Suppressor macrophage treated with lipopolysaccharide for 1 hour (primary cell): Measurements from ENCODE around the gene CIRBP.
"Not testable (repeated sequence)": the region's sequence is repeated elsewhere in the genome, so short reads cannot be mapped to it uniquely, and the experiment has no call there.

ENCODE experiments used
- DNase-seq, 3 donors: peaks; one replicate each; pipeline ENCODE4 v3.0.0-alpha.2; 2020 to 2022

CIRBP gene

DNA sequence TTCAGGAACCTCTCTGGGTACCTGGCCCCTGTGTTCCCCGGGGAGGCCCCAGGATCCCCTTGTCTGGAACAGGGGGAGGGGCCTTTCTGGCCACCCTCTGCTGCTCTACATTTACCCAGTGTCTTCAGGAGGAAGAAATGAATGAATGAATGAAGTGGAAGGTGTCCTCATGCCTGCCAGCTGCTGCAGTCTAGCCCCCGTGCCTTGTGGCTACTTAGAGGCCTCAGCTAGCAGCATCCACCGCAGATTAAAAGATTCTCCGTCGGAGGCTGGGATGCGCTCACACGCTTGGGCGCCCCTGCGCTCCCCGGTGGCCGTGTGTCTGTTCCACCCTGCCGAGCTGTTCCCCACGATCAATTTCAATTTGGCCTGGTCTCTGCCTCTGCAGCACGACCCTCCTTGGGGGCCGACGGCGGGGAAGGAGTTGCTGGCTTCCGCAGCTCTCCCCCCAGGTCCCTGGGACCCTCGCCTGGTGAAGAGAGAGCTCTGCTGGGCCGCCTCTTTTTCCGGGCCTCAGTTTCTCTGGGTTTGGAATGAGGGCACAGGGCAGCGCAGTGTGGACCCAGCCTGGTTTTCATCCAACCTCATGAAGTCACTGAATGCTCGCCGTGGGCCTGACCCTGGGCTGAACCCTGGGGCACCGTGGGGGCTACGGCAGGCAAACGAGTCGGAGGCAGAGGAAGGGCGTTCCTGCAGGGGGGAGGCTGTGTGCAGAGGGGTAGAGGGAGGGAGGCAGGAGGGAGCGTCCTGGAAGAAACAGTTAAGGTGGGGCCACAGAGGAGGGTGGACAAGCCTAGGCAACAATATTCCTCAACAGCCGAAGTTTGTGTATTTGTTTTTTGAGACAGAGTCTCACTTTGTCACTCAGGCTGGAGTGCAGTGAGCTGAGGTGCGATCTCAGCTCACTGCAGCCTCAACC is 44.8 kb downstream of the CIRBP start:
- DNase-seq = no peak

DNA sequence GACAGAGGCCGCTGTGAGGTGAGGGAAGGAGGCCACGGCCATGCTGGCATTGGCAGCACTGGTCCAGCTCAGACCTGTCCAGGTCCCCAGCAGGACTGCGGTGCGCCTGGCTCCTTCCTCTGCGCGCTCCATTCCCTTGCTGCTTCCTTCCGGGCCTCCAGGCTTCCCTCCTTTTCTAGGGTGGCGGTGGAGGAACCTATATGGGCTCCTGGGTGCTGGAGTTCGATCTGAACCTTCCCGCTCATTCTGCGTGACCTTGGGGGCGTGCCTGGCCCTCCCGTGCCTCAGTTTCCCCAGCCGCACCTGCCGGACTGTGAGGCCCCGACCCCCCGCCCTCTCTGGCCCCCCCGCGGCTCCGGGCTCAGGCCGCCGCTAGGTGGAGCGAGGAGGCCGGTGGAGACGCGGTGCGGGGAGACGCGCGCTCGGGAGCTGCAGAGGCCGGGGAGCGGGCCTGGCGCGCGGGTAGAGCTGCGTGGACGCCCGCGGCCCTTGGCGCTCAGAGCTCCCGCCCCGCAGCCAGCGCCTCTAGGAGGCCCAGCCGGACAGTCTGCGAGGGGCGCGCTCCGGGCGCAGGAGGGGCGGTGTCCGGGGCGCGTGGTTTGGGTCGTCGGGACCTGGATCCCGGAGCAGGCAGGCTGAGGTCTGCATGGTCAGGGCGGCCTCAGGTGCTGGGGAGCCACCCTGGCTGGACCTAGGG is 46.5 kb downstream of the CIRBP start:
- DNase-seq = peak; percentile 41 to 77 (median 44)

DNA sequence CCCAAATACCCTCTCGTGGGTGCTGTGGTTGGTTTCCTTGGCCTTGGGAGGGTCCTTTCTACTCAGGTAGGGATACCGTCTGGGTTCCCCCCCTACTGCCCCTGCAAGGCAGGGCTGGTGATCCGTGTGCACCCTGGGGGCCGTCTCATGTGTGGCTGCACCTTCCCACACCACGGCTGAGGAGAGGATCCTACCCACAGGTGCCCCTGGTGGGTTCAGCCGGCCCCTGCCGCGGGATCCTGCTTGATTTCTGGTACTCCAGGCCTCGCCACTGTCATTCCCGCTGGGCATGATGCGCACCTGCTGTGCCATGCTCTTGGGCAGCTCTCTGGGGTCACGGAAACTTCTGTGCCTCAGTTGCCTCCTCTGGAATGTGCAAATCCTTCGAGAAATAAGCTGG is 47.3 kb downstream of the CIRBP start:
- no peak for DNase-seq

DNA sequence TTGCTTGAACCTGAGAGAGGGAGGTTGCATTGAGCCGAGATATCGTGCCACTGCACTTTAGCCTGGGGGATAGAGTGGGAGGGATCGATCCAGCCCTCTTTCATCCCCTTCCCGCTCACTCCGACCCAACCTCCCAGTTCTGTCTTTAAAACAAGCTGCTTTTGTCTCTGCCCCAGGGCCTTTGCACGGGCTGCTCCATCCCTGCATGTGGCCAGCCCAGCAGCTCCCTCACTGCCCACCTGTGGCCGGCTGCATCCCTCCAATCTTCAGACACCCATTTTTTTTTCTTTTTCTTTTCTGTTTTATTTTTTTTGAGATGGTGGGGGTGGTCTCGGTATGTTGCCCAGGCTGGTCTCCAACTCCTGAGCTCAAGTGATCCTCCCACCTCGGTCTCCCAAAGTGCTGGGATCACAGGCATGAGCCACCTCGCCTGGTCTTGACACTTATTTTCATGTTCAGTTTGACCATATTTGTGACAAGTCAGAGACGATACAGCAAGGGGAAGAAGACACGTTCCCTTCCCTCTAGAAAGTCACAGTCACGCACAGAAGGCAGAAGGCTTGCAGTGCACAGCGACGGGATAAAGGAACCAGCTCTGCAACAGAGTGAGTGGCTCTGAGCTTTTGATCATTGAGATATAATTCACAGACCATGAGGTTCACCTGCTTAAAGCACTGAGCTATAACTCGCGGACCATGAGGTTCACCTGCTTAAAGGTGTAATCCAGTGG is 48.3 kb downstream of the CIRBP start:
- DNase-seq = peak in 2 of 3 donors; percentile 12 to 22

DNA sequence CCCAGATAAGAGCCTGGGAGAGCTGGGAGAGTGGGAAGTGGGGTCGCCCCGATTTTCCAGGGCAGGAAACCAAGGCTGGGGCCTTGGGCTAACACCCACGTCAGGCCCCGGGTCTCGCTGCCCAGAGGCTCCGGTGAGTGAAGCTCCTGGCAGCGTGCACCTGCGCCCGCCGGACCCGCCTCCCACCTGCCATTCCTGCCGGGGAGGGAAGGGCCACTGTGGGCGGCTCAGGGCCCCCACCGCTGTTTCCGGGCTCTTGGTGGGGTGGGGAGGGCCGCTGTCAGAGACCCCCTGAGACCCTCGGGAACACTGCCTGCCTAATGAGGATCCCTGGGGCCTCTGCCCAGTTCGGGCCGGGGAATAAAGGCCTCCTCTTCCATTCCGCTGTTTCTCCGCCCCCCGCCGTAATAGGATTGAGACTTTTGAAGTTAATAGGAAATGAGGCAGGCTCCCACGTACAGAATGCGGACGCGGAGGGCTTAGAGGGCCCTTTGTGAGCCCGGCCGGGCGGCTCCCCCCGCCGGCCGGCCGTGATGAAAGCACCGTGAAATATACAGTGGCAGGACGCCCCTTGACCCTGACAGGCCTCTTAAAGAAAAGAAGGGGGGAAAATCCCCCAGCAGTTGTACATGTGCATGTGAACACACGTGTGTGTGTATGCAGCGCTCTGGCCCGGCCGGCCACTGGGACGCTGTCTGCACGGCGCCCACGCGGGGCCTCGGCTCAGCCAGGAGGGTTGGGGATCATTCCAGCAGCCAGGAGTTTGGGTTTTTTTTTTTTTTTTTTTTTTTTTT is 49.7 kb downstream of the CIRBP start:
- DNase-seq = no peak

DNA sequence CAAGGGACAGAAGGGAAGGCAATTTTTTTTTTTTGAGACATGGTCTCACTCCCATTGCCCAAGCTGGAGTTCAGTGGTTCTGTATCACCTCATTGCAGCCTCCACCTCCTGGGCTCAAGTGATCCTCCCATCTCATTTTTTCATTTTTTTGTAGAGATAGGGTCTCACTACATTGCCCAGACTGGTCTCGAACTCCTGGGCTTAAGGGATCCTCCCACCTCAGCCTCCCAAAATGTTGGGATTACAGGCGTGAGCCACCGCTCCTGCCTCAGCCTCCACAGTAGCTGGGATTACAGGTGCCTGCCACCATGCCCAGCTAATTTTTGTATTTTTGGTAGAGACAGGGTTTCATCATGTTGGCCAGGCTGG is 51.1 kb downstream of the CIRBP start:
- not testable (repeated sequence) for DNase-seq

DNA sequence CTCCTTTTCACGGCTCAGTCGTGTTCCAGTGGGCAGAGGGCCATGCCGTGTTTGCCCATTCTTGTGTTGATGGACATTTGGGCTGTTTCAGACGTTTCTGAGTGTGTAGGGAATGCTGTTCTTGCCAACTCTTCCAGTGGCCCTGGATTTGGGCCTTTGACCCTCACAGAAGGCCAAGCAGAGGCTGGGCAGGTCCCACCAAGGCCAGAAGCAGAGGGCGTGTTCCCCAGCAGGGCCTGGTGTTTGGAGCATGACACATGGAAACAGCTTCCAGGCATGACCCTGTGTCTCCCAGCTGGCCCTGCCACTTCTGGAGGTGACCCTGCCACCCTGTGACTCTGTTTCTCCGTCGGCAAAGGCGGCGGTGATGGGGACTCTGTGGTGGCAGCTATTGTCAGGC is 52.4 kb downstream of the CIRBP start:
- DNase-seq = no peak

DNA sequence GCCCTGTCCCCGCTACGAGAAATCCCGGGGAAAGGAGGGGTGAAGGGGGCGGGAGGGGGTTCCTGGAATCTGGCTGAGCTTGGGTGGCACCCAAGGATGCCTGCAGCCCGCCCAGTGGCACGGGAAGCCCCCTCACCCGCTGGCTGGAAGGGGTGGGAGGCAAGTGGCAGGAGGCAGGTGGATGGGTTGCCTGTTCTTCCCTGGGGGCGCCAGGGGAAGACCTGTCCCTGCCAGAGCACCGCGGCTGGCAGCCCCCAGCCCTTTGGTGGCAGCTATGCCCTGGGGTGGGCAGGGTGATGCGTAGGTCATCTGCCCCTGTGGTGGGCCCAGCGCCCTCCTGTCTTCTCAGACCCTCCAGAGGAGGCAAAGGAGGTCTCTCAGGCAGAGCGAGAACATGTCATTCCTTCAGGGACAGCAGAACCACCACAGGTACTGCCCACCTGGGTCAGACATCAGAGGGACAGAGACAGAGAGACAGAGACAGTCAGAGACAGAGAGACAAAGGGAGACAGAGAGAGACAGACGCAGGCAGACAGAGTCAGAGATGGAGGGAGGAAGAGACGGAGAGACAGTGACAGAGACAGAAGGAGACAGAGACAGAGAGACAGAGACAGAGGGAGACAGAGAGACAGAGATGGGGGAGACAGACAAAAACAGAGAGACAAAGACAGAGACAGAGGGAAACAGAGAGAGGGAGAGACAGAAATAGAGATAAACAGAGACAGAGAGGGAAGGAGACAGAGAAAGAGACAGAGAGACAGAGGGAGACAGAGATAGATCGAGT is 53.3 kb downstream of the CIRBP start:
- DNase-seq = no peak

DNA sequence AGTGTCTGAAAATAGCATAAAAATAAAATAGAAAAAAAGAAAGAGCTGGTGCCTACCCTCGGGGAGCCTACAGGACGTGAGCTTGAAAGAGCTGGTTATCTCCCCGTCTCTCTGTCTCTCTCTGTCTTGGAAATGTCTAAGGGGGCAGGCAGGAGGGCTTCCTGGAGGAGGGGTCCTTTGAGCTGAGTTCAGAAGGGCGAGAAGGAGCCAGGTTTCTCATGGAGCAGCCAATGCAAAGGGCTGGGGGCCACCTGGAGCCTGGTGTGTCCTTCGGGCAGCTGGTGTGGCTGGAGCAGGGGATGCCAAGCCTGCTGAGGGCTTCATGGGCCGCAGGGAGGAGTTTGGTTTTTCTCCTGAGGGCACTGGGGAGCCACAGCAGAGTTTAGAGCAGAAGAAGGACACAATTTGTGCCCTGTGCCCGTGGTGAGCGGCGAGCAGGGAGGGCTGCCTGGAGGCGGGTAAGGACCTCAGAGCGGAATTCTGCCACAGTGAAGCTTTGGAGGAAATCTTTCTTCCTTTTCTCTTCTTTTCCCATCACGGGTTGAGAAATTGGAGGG is 55.2 kb downstream of the CIRBP start:
- no peak for DNase-seq
